ENCODE measurements around the gene JAG2.
A peak's percentile ranks its signal among the peaks of the same experiment; 100 is the strongest.

Gene JAG2

GRCh38 chr14:105168496-105168978 is at the start of gene JAG2:
TSS of gene JAG2 (minus strand) at chr14:105168776. CDS start at chr14:105168420, 356 bp downstream.
- peak within 1 kb of the TSS; percentile 79 for H3K4me3 Mint-ChIP-seq
- peaks cover 11% of the 10 kb centered on the region for H3K4me1 Mint-ChIP-seq (ENCODE audit: low read depth)
- H3K27me3 Mint-ChIP-seq (ENCODE audit: low read depth) = peaks cover 20% of the 10 kb centered on the region
- H3K9me3 Mint-ChIP-seq = no peaks in the 10 kb centered on the region
- peak within 1 kb of the TSS; percentile 45 for H3K27ac Mint-ChIP-seq
- H3K36me3 Mint-ChIP-seq (ENCODE audit: low read depth) = no peaks in the 10 kb centered on the region

- no peak overlapping the region for H3K4me3 Mint-ChIP-seq
- no peaks in the 10 kb centered on the region for H3K27me3 Mint-ChIP-seq (ENCODE audit: low read depth)
- H3K9me3 Mint-ChIP-seq = no peaks in the 10 kb centered on the region
- no peaks in the 10 kb centered on the region for H3K4me1 Mint-ChIP-seq (ENCODE audit: low read depth)
- H3K36me3 Mint-ChIP-seq (ENCODE audit: low read depth) = peaks cover 16% of the 10 kb centered on the region
- no peak overlapping the region for H3K27ac Mint-ChIP-seq
Observed at GRCh38 chr14:105217774-105218173, 49.2 kb upstream of the JAG2 start.

- H3K4me1 Mint-ChIP-seq (ENCODE audit: low read depth) = no peaks in the 10 kb centered on the region
- no peaks in the 10 kb centered on the region for H3K27me3 Mint-ChIP-seq (ENCODE audit: low read depth)
- peaks cover 11% of the 10 kb centered on the region for H3K36me3 Mint-ChIP-seq (ENCODE audit: low read depth)
- no peak overlapping the region for H3K27ac Mint-ChIP-seq
- H3K9me3 Mint-ChIP-seq = no peaks in the 10 kb centered on the region
- H3K4me3 Mint-ChIP-seq = no peak overlapping the region
Observed at GRCh38 chr14:105216490-105217247, 48.1 kb upstream of the JAG2 start.

- Mint-ChIP-seq H3K27me3 (ENCODE audit: low read depth) (no peaks in the 10 kb centered on the region), H3K4me3 (no peak overlapping the region), H3K27ac (no peak overlapping the region)
Observed at GRCh38 chr14:105215602-105216001, 47.0 kb upstream of the JAG2 start.

GRCh38 chr14:105214324-105214915 is 45.8 kb upstream of the JAG2 start:
- H3K4me1 Mint-ChIP-seq (ENCODE audit: low read depth) = no peaks in the 10 kb centered on the region
- H3K9me3 Mint-ChIP-seq = no peaks in the 10 kb centered on the region
- peaks cover 12% of the 10 kb centered on the region for H3K36me3 Mint-ChIP-seq (ENCODE audit: low read depth)

More at GRCh38 chr14:105215602-105216001, 47.0 kb upstream of the JAG2 start:
- peaks cover 11% of the 10 kb centered on the region for H3K36me3 Mint-ChIP-seq (ENCODE audit: low read depth)
- no peaks in the 10 kb centered on the region for H3K4me1 Mint-ChIP-seq (ENCODE audit: low read depth)
- H3K9me3 Mint-ChIP-seq = no peaks in the 10 kb centered on the region

GRCh38 chr14:105213361-105213760 is 44.8 kb upstream of the JAG2 start:
- Mint-ChIP-seq H3K27me3 (ENCODE audit: low read depth) (no peaks in the 10 kb centered on the region), H3K4me1 (ENCODE audit: low read depth) (no peaks in the 10 kb centered on the region), H3K9me3 (no peaks in the 10 kb centered on the region), H3K27ac (no peak overlapping the region), H3K4me3 (no peak overlapping the region), H3K36me3 (ENCODE audit: low read depth) (peaks cover 8% of the 10 kb centered on the region)

More at GRCh38 chr14:105214324-105214915, 45.8 kb upstream of the JAG2 start:
- H3K4me3 Mint-ChIP-seq = no peak overlapping the region
- no peaks in the 10 kb centered on the region for H3K27me3 Mint-ChIP-seq (ENCODE audit: low read depth)
- no peak overlapping the region for H3K27ac Mint-ChIP-seq

- Mint-ChIP-seq H3K4me1 (ENCODE audit: low read depth) (no peaks in the 10 kb centered on the region), H3K27ac (no peak overlapping the region), H3K4me3 (no peak overlapping the region), H3K36me3 (ENCODE audit: low read depth) (peaks cover 8% of the 10 kb centered on the region), H3K9me3 (no peaks in the 10 kb centered on the region), H3K27me3 (ENCODE audit: low read depth) (no peaks in the 10 kb centered on the region)
Observed at GRCh38 chr14:105212541-105213300, 44.1 kb upstream of the JAG2 start.

GRCh38 chr14:105211758-105212089 is 43.1 kb upstream of the JAG2 start:
- H3K27me3 Mint-ChIP-seq (ENCODE audit: low read depth) = no peaks in the 10 kb centered on the region
- no peaks in the 10 kb centered on the region for H3K4me1 Mint-ChIP-seq (ENCODE audit: low read depth)
- H3K9me3 Mint-ChIP-seq = no peaks in the 10 kb centered on the region
- H3K4me3 Mint-ChIP-seq = no peak overlapping the region
- H3K27ac Mint-ChIP-seq = no peak overlapping the region
- peaks cover 8% of the 10 kb centered on the region for H3K36me3 Mint-ChIP-seq (ENCODE audit: low read depth)

GRCh38 chr14:105211086-105211757 is 42.6 kb upstream of the JAG2 start:
- no peaks in the 10 kb centered on the region for H3K4me1 Mint-ChIP-seq (ENCODE audit: low read depth)
- H3K27me3 Mint-ChIP-seq (ENCODE audit: low read depth) = no peaks in the 10 kb centered on the region
- no peaks in the 10 kb centered on the region for H3K9me3 Mint-ChIP-seq
- peaks cover 8% of the 10 kb centered on the region for H3K36me3 Mint-ChIP-seq (ENCODE audit: low read depth)
- no peak overlapping the region for H3K4me3 Mint-ChIP-seq
- no peak overlapping the region for H3K27ac Mint-ChIP-seq

- no peak overlapping the region for H3K27ac Mint-ChIP-seq
- no peaks in the 10 kb centered on the region for H3K9me3 Mint-ChIP-seq
- no peak overlapping the region for H3K4me3 Mint-ChIP-seq
- H3K36me3 Mint-ChIP-seq (ENCODE audit: low read depth) = peaks cover 8% of the 10 kb centered on the region
- H3K4me1 Mint-ChIP-seq (ENCODE audit: low read depth) = no peaks in the 10 kb centered on the region
- no peaks in the 10 kb centered on the region for H3K27me3 Mint-ChIP-seq (ENCODE audit: low read depth)
Observed at GRCh38 chr14:105210266-105211025, 41.9 kb upstream of the JAG2 start.

GRCh38 chr14:105209646-105210045 is 41.1 kb upstream of the JAG2 start:
- H3K27me3 Mint-ChIP-seq (ENCODE audit: low read depth) = no peaks in the 10 kb centered on the region
- peaks cover 3% of the 10 kb centered on the region for H3K36me3 Mint-ChIP-seq (ENCODE audit: low read depth)
- no peaks in the 10 kb centered on the region for H3K4me1 Mint-ChIP-seq (ENCODE audit: low read depth)
- no peaks in the 10 kb centered on the region for H3K9me3 Mint-ChIP-seq
- H3K4me3 Mint-ChIP-seq = no peak overlapping the region
- H3K27ac Mint-ChIP-seq = no peak overlapping the region

GRCh38 chr14:105209091-105209490 is 40.5 kb upstream of the JAG2 start:
- Mint-ChIP-seq H3K9me3 (no peaks in the 10 kb centered on the region), H3K27ac (no peak overlapping the region), H3K4me1 (ENCODE audit: low read depth) (no peaks in the 10 kb centered on the region), H3K36me3 (ENCODE audit: low read depth) (peaks cover 3% of the 10 kb centered on the region), H3K4me3 (no peak overlapping the region), H3K27me3 (ENCODE audit: low read depth) (no peaks in the 10 kb centered on the region)

- Mint-ChIP-seq H3K27ac (no peak overlapping the region), H3K27me3 (ENCODE audit: low read depth) (no peaks in the 10 kb centered on the region), H3K36me3 (ENCODE audit: low read depth) (peaks cover 3% of the 10 kb centered on the region), H3K4me3 (no peak overlapping the region), H3K4me1 (ENCODE audit: low read depth) (no peaks in the 10 kb centered on the region), H3K9me3 (no peaks in the 10 kb centered on the region)
Observed at GRCh38 chr14:105208738-105209075, 40.1 kb upstream of the JAG2 start.

All from T-helper 1 cell treated with Interleukin-12 subunit alpha and Interleukin-12 subunit beta and Interleukin-4 antibody, amounts not matched to agents 30 μg/mL and 1 μg/mL, for 36 hours (primary cell).